ENCODE measurements around the gene NXT2.

DNA sequence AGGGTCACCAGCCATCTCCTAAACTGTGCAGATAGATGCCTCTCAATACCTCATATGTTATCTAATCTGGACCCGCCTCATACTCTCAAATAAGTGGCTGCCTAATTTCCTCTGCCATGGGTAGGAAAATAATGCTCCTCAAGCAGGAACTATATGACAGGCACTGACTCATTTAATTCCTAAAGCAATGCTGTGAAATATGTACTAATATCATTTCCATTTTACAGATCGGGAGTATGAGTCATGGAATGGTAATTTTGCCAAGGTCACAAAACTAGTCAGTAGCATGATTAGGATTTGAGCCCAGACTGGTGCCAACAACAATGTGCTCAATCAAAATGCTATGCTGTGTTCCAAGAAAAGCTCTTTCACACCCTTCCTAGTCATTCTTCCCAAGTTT is 3.0 kb upstream of the NXT2 start:
- TF ChIP-seq CTCF (IDR thresholded peaks at IDR 0.05 in 8 of 11, conservative IDR thresholded peaks at IDR 0.05 in 3 of 11) (no peak), POLR2A (IDR thresholded peaks at IDR 0.05) (no peak), POLR2AphosphoS5 (IDR thresholded peaks at IDR 0.05) (no peak)
